KMS-11 (cell line): ENCODE measurements around the gene TSPO2.

Experiments
- H2AFZ ChIP-seq: fragments of 200-600 bp; sonication (generic); 2 replicates; pipeline ENCODE4 v1.6.1; 2016; ENCODE audit warnings: antibody characterized with exemption, mixed run types, low read depth
- H3K27ac ChIP-seq: fragments of 200-600 bp; sonication (generic); 2 replicates; pipeline ENCODE4 v1.6.1; 2016; ENCODE audit warnings: mild to moderate bottlenecking, mixed run types
- H3K27me3 ChIP-seq: fragments of 200-600 bp; sonication (generic); 2 replicates; pipeline ENCODE4 v1.6.1; 2017; ENCODE audit warnings: mild to moderate bottlenecking, low read depth, mixed run types, moderate library complexity; ENCODE audit not compliant: insufficient read depth
- H3K36me3 ChIP-seq: fragments of 200-600 bp; sonication (generic); 2 replicates; pipeline ENCODE4 v1.6.1; 2017; ENCODE audit warnings: mild to moderate bottlenecking, mixed run types; ENCODE audit not compliant: insufficient read depth
- H3K4me1 ChIP-seq: fragments of 200-600 bp; sonication (generic); 2 replicates; pipeline ENCODE4 v1.6.1; 2016; ENCODE audit warnings: mild to moderate bottlenecking, low read depth, mixed run types; ENCODE audit not compliant: poor library complexity, severe bottlenecking
- H3K4me2 ChIP-seq: fragments of 200-600 bp; sonication (generic); 2 replicates; pipeline ENCODE4 v1.7.0; 2016; ENCODE audit warnings: mild to moderate bottlenecking, mixed run types
- H3K4me3 ChIP-seq: fragments of 200-600 bp; sonication (generic); IDR thresholded peaks from 2 replicates; pipeline ENCODE4 v1.6.1; 2017; ENCODE audit warnings: low read depth, low read length, mixed read lengths; ENCODE audit not compliant: insufficient read depth
- H3K79me2 ChIP-seq: fragments of 200-600 bp; sonication (generic); 2 replicates; pipeline ENCODE4 v1.6.1; 2016; ENCODE audit warnings: low read depth, mixed run types; ENCODE audit not compliant: insufficient read depth
- H3K9ac ChIP-seq: fragments of 200-600 bp; sonication (generic); 2 replicates; pipeline ENCODE4 v1.6.1; 2016; ENCODE audit warnings: mild to moderate bottlenecking, mixed run types
- H4K20me1 ChIP-seq: fragments of 200-600 bp; sonication (generic); 2 replicates; pipeline ENCODE4 v1.6.1; 2016; ENCODE audit warnings: mild to moderate bottlenecking, mixed run types; ENCODE audit not compliant: insufficient read depth
- TF ChIP-seq, protein P1 (sequence below): fragments of 200-600 bp; sonication (generic); conservative IDR thresholded peaks from 2 replicates; pipeline ENCODE4 v1.6.1; 2017; ENCODE audit warnings: low read depth, mild to moderate bottlenecking, antibody characterized with exemption, low read length, moderate library complexity, mixed read lengths

TSPO2 gene

DNA sequence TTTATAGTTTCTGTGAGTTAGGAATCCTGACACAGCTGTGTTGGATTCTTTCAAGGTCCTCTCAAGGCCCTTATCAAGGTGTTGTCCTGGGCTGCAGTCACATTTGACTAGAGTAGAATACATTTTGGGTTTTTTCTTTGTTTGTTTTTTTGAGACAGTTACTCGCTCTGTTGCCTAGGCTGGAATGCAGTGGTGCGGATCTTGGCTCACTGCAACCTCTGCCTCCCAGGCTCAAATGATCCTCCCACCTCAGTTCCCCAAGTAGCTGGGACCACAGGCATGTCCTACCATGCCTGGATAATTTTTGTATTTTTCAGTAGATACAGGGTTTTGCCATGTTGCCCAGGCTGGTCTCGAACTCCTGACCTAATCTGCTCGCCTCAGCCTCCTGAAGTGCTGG, 46.2 kb downstream of the TSPO2 start:
- TF ChIP-seq, protein P1, sequence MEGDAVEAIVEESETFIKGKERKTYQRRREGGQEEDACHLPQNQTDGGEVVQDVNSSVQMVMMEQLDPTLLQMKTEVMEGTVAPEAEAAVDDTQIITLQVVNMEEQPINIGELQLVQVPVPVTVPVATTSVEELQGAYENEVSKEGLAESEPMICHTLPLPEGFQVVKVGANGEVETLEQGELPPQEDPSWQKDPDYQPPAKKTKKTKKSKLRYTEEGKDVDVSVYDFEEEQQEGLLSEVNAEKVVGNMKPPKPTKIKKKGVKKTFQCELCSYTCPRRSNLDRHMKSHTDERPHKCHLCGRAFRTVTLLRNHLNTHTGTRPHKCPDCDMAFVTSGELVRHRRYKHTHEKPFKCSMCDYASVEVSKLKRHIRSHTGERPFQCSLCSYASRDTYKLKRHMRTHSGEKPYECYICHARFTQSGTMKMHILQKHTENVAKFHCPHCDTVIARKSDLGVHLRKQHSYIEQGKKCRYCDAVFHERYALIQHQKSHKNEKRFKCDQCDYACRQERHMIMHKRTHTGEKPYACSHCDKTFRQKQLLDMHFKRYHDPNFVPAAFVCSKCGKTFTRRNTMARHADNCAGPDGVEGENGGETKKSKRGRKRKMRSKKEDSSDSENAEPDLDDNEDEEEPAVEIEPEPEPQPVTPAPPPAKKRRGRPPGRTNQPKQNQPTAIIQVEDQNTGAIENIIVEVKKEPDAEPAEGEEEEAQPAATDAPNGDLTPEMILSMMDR: no peak
- H3K9ac ChIP-seq: no peak overlapping the region
- no peak overlapping the region for H3K4me2 ChIP-seq
- H3K27me3 ChIP-seq: no peaks in the 10 kb centered on the region
- H3K4me3 ChIP-seq: no peak overlapping the region
- H3K27ac ChIP-seq: no peak overlapping the region
- no peaks in the 10 kb centered on the region; the same call in none of the 2 replicates for H3K36me3 ChIP-seq
- H3K79me2 ChIP-seq: peaks cover 4% of the 10 kb centered on the region; the same call in 1 of the 2 replicates
- no peaks in the 10 kb centered on the region for H4K20me1 ChIP-seq
- no peaks in the 10 kb centered on the region for H3K4me1 ChIP-seq
- H2AFZ ChIP-seq: no peak overlapping the region

DNA sequence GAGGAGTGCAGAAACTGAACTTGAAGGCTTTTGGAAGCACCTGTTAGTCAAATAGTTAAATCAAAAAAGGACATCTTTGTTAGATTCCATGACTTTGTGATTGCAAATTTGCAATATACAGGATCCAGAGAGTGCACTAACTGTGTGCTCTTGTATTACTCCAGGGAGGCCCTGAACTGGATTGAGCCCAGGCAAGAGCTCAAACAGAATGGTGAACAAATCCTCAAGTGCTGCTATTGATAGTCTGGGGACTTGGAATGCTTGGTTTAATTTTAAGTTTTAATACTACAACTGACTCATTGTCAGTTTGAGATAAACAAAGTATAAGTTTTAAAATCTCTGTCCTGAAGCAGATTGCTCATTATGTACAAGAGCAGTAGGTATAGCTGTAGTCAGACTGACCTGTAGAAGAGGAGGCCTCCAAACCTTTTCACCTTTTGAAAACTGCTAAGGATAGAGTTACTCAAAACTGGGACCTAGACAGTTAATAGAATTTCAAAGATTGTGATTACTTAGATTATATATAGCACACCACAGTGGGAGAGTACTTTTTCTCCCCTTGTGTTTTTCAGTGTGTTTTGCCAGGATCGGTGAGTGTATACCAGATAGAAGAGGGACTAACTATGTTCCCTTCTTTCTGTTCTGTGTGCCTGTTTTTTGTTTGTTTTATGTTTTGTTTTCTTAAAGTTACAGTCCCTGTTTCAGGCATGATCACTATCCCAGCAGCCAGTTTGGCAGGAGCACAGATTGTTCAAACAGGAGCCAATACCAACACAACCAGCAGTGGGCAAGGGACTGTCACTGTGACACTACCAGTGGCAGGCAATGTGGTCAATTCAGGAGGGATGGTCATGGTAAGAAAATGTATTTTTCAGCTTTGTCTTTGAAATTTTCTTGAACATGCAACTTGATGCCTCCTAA, 48.8 kb downstream of the TSPO2 start:
- Histone ChIP-seq H3K79me2 (no peaks in the 10 kb centered on the region), H3K4me3 (no peak overlapping the region), H4K20me1 (no peaks in the 10 kb centered on the region), H3K27me3 (no peaks in the 10 kb centered on the region), H3K9ac (no peak overlapping the region), H3K27ac (no peak overlapping the region), H3K36me3 (peaks cover 5% of the 10 kb centered on the region), H3K4me2 (no peak overlapping the region), H3K4me1 (no peaks in the 10 kb centered on the region), H2AFZ (no peak overlapping the region)
- TF ChIP-seq, protein P1: no peak

DNA sequence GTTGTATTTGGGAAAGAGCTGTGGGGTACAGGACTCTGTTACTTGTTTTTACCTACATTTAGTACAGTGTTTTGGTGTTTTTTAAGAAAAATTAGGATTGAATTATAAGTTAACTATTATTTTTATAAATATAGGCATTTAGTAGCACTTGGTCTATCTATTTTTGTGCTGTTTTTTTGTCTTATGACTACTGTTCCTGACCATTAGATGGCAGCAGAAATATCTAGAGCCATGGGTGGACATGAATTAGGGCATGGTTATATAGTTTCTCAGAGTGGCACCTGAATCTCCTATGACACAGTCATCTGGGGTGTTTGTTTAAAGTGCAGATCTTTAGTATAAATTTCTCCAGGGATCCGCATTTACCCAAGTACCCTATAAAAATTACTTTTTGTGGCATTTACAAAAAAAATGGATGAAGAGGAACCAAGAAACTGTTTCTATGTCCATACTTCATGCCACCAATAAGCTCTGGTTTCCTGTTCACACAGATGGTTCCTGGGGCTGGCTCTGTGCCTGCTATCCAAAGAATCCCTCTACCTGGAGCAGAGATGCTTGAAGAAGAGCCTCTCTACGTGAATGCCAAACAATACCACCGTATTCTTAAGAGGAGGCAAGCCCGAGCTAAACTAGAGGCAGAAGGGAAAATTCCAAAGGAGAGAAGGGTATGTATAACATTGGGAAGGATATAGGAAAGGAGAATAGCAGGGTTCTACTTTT, 50.3 kb downstream of the TSPO2 start:
- Histone ChIP-seq H3K9ac (no peak overlapping the region), H4K20me1 (no peaks in the 10 kb centered on the region), H3K79me2 (no peaks in the 10 kb centered on the region), H3K4me3 (no peak overlapping the region), H3K27me3 (no peaks in the 10 kb centered on the region), H2AFZ (no peak overlapping the region), H3K4me2 (no peak overlapping the region), H3K4me1 (no peaks in the 10 kb centered on the region), H3K27ac (no peak overlapping the region), H3K36me3 (peaks cover 6% of the 10 kb centered on the region)
- TF ChIP-seq, protein P1: peak; percentile 54

DNA sequence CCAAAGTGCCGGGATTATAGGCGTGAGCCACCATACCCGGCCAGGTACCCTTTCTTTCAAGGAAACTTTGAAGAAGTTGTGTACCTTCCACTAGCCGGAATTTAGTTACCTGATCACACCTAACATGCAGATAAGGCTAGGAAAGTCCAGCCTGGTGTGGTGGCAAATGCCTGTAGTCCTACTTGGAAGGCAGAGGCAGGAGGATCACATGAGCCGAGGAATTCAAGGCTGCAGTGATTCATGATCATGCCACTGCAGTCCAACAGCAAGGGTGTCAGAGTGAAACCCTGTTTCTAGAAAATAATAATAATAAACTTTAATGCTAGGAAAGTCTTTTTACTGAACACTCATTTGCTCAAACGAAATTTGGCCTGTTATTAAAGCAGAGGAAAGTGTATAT, 51.5 kb downstream of the TSPO2 start:
- H3K27me3 ChIP-seq: no peaks in the 10 kb centered on the region
- no peaks in the 10 kb centered on the region for H4K20me1 ChIP-seq
- H3K4me2 ChIP-seq: no peak overlapping the region
- no peaks in the 10 kb centered on the region for H3K4me1 ChIP-seq
- H3K79me2 ChIP-seq: no peaks in the 10 kb centered on the region
- H3K4me3 ChIP-seq: no peak overlapping the region
- peaks cover 10% of the 10 kb centered on the region for H3K36me3 ChIP-seq
- no peak overlapping the region for H3K9ac ChIP-seq
- H3K27ac ChIP-seq: no peak overlapping the region
- TF ChIP-seq, protein P1: no peak
- H2AFZ ChIP-seq: no peak overlapping the region
